Activated T-cell treated with anti-CD3 and anti-CD28 coated beads, Interleukin-2, amount 50 U/mL, for 72 hours (primary cell): ENCODE results near the gene TSPEAR. TPM values are rescaled to one million over a fixed set of nuclear protein-coding genes. Genes with fewer than 3 reads are reported as not detected.
A peak's percentile ranks its signal among the peaks of the same experiment; 100 is the strongest.

ENCODE experiments used
- ATAC-seq, 2 donors: fragments of 150-1000 bp; cut with Tn5 transposase; replicated peaks in 1 of 2; 2 replicates each; pipeline ENCODE4 v1.10.0; 2021; ENCODE audit warnings: moderate library complexity in 2 of 2, mild to moderate bottlenecking in 1 of 2
- DNase-seq, 2 donors: peaks; one replicate each; pipeline ENCODE4 v3.0.0; 2021 to 2022; ENCODE audit warnings: mixed read lengths in 1 of 2
- H3K27ac Mint-ChIP-seq: one replicate; pipeline ENCODE4 v1.8.0; 2022; ENCODE audit warnings: mild to moderate bottlenecking, moderate library complexity, mixed read lengths
- H3K27me3 Mint-ChIP-seq: one replicate; pipeline ENCODE4 v1.8.0; 2022; ENCODE audit warnings: low read depth, mixed read lengths
- H3K36me3 Mint-ChIP-seq, 2 donors: one replicate each; pipeline ENCODE4 v1.8.0; 2022; ENCODE audit warnings: mixed read lengths in 2 of 2, mild to moderate bottlenecking in 1 of 2; ENCODE audit not compliant: insufficient read depth in 2 of 2
- H3K4me1 Mint-ChIP-seq: one replicate; pipeline ENCODE4 v1.8.0; 2022; ENCODE audit warnings: low read depth, mixed read lengths
- H3K4me3 Mint-ChIP-seq, 2 donors: one replicate each; pipeline ENCODE4 v1.8.0; 2022; ENCODE audit warnings: mild to moderate bottlenecking in 2 of 2, mixed read lengths in 2 of 2, moderate library complexity in 2 of 2
- H3K9me3 Mint-ChIP-seq, 2 donors: one replicate each; pipeline ENCODE4 v1.8.0; 2022; ENCODE audit warnings: mixed read lengths in 2 of 2
- total RNA-seq, 2 donors: library from RNA; stranded (reverse); gene quantifications; one replicate each; pipeline ENCODE4 v1.2.3, GENCODE V29; 2022

TSPEAR gene
- total RNA-seq, 2 donors from 2014 or later, result not detected

DNA sequence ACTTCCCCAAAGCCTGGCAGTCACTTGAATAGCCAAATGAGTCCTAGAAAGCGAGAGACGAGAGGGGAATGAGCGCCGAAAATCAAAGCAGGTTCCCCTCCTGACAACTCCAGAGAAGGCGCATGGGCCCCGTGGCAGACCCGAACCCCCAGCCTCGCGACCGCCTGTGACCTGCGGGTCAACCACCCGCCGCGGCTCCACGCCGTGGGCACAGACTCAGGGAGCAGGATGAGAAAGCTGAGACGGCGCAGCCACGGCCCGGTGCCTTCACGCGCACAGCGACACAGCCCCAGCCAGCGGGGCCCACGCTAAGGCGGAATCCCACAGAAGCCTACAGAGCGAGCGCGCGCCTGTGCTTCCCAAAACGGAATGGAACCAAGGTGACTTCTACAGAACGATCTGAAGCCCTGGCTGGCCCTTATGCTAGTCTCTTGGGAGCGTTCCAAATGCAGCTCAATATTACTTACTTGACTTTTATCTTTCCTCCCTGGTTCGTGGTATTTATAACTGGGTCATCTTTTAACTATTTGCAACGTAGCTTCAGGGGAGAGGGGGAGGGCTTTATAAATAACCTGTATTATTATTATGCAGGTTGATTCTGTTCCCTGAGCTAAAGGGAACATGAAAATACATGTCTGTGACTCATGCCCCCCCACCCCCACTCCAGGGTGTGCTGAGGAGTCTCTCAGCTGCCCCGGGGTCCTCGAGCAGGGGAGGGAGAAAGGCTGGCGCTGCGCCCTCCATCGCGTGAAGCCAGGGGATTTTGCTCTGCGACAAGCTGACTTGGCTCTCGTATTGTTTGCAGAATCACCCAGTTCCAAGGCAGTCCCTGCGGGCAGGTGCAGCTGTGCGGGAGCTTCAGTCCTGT, 1.7 kb downstream of the TSPEAR start:
- Mint-ChIP-seq H3K27ac (no peak overlapping the region), H3K36me3 (peaks cover 5 to 7% of the 10 kb centered on the region in 2 donors), H3K27me3 (peaks cover 95% of the 10 kb centered on the region), H3K4me1 (peaks cover 19% of the 10 kb centered on the region), H3K9me3 (peaks cover 3% of the 10 kb centered on the region in 2 donors), H3K4me3 (peak overlapping the region; percentile 54 to 60)
- ATAC-seq, result peak in 1 of 2 donors; percentile 38
- peak in 1 of 2 donors; percentile 22 for DNase-seq

DNA sequence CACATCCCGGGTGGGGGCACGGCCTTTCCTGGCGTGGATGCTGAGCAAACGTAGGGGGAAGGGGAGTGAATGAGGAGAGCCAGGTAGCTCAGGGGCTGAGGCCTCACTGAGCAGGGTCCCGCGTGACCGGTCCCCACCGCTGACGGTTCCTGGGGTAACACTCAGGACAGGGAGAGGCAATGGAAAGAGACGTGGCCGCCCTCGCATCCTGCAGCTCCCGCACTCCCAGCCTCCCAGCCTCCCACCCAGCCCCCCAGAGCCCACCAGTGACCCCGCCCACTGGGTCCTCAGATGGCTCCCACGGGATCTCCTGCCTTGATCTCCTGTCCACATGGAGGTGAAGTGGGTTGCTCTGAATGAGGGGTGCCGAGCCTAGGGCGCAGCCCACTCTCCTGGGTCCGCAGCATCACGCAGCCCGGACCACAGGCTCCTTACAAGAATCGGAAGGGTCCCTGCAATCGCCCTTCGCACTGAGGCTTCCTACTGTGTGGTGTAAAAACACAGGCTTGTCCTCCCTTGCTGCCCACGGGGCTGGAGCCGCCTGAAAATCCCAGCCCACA, 2.4 kb downstream of the TSPEAR start:
- Mint-ChIP-seq H3K27me3 (peaks cover 95% of the 10 kb centered on the region), H3K4me1 (peaks cover 19% of the 10 kb centered on the region), H3K9me3 (peaks cover 3% of the 10 kb centered on the region in 2 donors), H3K36me3 (peaks cover 5 to 7% of the 10 kb centered on the region in 2 donors), H3K4me3 (peak overlapping the region; percentile 54 to 60), H3K27ac (no peak overlapping the region)
- DNase-seq (no peak), ATAC-seq (no peak)

DNA sequence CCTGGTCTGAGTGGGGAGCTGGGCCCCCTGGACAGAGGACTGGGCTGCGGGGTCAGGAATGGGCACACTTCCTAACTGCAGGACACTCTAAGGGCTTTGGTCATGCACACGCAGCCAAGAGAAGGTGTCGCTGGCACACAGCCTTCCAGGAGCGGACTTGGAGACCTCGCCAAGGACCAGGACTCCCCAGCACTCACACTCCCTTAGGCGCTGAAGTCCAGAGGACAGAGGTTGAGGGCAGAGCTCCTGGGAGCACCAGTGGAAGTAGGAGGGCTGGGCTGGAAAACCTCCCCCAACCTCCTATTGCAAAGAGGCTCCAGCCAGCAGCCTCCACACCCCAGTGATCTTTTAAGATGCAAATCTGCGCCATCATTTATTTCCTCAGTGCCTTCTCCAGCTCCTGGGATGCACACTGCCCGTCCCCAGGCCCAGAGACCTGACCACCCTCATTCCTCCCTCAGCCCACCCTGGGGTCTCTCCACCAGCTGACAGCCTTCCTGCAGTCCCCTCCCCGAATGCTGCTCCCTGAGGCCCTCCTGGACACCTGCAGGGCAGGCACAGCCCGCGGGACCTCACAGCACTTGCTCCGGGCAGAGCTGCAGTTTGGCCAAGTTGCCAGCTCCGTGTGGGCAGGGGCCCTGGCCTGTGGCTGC, 3.0 kb downstream of the TSPEAR start:
- no peak for ATAC-seq
- Mint-ChIP-seq H3K4me1 (peaks cover 19% of the 10 kb centered on the region), H3K36me3 (peaks cover 5 to 7% of the 10 kb centered on the region in 2 donors), H3K4me3 (no peak overlapping the region), H3K9me3 (peaks cover 3% of the 10 kb centered on the region in 2 donors), H3K27ac (no peak overlapping the region), H3K27me3 (peaks cover 94% of the 10 kb centered on the region)
- DNase-seq, result no peak

DNA sequence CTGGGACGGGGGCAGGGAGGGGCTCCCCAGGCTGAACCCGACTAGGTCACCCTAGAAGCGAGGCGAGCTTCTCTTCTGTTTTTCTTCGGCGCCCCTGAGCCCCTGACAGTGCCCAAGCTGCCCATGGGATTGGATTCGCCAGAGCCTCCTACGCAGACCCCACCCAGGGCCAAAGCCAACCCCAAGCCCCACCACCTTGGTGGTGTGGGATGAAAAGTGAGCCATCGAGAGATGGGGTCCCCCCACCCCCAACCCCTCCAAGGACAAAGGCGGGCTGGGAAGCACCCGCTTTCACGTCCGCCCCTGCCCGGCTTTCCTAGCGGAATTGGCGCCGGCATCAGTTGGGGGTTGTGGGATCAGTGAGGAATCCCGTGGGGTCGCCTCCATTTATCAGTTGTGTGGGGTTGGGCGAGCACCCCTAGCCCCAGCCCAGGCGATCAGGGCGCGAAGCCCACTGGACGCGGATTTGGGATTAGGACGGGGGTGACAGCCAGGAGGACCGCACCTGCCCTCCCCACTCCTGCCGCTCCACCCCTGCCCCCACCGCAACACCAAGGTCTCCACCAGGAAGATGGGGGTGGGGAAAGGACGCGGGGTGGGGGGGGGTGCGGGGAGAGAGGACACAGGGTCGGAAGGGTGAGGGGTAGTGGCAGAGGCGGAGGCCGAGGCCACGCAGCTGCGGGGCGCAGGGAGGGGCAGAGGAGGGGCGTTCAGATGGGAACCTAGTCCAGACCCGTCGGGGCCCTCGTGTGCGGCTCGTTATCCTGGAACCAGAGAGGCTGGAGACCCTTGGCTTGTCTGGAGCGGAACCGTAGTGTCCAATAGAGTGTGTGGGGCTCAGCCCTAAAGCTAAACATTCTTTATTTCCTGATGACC, 4.4 kb downstream of the TSPEAR start:
- Mint-ChIP-seq H3K27ac (no peak overlapping the region), H3K9me3 (peaks cover 3% of the 10 kb centered on the region in 2 donors), H3K27me3 (peaks cover 97% of the 10 kb centered on the region), H3K36me3 (peaks cover 5 to 7% of the 10 kb centered on the region in 2 donors), H3K4me1 (peaks cover 19% of the 10 kb centered on the region), H3K4me3 (no peak overlapping the region)
- DNase-seq (no peak), ATAC-seq (no peak)

DNA sequence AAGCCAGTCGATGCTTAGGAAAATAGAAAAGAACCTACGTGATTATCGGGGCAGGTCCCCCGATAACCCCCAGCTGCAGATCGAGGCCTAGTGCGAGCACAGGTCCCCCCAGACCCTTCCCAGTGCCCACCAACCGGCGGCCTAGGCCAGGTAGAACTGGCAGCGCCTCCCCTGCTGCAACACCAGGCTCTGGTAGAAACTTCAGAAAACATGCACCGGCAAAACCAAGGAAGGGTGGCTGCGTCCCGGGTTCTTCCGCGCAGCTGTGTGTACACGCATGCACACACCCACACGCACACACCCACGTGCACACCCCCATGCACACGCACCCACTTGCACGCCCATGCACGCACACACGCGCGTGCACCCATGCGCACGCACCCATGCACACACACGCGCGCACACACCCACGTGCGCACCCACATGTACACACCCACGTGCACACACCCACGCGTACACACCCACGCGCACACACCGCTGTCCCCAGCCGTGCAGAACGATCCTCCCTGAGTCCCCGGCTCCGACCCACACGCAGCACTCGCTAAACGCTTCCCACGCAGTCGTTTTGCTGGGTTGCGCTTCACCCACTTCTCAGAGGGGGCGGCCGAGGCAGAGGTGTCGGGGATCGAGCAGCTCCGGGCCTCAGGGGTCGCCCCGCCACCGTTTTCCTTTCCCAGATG, 5.2 kb downstream of the TSPEAR start:
- peaks cover 14% of the 10 kb centered on the region for H3K4me1 Mint-ChIP-seq
- H3K27me3 Mint-ChIP-seq, result peaks cover 94% of the 10 kb centered on the region

DNA sequence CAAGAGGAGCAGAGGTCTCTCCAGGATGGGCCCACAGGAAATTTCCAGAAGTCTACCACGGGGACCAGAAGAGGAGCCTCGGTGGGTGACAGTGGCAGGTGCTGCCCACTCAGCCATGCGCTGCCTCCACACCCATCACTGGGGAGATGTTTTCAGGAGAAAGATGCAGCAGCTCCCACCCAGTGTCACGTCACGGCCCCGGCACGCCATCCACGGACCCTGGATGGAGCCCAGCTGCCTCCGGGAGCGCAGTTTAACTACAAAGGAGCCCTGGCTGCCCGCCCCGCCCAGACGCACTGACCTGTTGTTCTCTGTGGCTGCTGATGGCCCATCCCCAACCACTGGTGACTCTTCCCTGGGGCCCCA, 6.8 kb downstream of the TSPEAR start:
- Mint-ChIP-seq H3K4me3 (no peak overlapping the region), H3K4me1 (peaks cover 7% of the 10 kb centered on the region), H3K36me3 (peaks cover 5 to 7% of the 10 kb centered on the region in 2 donors), H3K9me3 (peaks cover 3% of the 10 kb centered on the region in 2 donors), H3K27me3 (peaks cover 85% of the 10 kb centered on the region), H3K27ac (no peak overlapping the region)
- ATAC-seq, result no peak
- DNase-seq, result no peak

More for the DNA sequence above, 5.2 kb downstream of the TSPEAR start:
- H3K9me3 Mint-ChIP-seq, result peaks cover 3% of the 10 kb centered on the region in 2 donors
- H3K4me3 Mint-ChIP-seq, result no peak overlapping the region
- DNase-seq (no peak), ATAC-seq (no peak)
- H3K36me3 Mint-ChIP-seq, result peaks cover 5 to 7% of the 10 kb centered on the region in 2 donors
- no peak overlapping the region for H3K27ac Mint-ChIP-seq

DNA sequence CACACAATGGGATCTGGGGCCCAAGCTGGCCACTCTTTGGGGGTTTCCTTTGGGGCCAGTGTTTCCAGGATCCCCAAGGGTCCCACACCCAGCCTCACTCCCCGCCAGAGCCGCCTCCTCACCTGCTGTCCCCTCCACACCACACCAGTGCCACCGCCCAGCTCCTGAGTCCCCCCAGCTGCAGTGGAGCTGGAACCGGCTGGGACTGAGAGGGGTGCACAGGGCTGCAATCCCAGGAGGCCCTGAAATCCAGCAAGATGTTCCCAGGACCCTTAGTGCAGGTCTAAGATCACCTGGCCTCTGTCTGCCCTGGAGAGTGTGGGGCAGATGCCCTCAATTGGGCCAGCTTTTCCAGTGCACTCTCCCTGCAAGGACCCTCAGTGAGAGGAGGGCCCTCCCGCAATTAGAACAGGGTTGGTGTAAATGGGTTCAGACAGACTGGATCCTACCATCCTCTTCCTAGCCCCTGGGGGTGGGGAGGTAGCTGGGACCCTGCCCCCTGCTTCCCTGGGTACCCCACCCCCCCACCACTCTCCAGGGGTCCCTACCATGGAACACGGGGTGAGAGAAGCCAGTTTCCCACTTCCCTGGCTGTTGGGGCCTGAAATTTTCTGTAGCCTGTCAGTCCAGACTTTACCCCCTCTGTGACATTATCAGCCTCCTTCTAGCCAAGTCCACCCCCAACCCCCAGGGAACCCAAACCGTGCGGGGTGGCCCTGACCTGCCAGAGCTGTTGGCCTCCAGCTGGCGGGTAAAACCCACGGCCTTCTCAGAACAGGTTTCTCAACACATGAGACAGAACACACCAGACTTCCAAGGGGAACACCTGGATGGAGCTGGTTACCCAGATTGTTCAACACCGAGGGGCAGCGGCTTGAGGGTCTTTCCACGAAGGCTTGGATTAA, 7.4 kb downstream of the TSPEAR start:
- no peak overlapping the region for H3K27ac Mint-ChIP-seq
- H3K9me3 Mint-ChIP-seq, result peaks cover 3% of the 10 kb centered on the region in 2 donors
- H3K4me3 Mint-ChIP-seq, result no peak overlapping the region
- peaks cover 5 to 7% of the 10 kb centered on the region in 2 donors for H3K36me3 Mint-ChIP-seq
- no peak for ATAC-seq
- peaks cover 83% of the 10 kb centered on the region for H3K27me3 Mint-ChIP-seq
- no peak for DNase-seq
- peaks cover 2% of the 10 kb centered on the region for H3K4me1 Mint-ChIP-seq

DNA sequence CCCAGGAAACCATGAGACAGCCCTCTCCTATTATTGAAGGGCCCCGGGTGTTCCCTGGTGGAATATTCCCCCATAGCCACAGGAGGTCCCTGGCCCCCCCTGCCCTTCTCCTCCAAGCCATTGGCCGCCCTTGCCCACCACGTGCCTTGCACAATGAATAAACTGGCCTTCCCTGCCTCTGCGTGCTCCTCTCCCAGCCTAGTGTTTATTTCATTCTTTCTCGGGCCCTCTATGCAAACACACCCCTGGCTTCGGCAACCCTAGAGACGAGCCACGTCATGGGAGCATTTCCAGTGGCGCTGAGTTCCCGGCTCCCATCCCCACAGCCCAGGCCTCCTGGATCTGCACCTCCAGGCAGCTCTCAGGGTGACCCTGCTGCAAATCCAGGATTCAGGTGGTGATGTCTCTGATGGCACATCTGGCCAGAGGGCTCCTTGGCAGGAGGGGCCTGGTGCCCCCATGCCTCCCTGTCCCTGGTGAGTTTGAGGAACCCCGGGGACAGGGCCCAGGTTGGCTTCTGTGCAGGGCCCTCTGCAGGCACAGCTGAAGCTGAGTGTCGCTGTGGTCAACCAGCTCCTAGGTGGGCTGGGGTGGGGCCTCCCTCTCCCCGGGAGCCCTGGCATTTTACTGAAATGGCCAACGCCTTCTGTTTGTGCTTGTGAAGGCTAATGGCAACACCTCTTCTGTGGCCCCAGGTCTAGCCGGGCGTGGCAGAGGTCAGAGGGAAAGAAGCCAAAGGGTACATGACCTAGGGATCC, 8.2 kb downstream of the TSPEAR start:
- Mint-ChIP-seq H3K4me1 (no peaks in the 10 kb centered on the region), H3K4me3 (no peak overlapping the region), H3K36me3 (peaks cover 5 to 7% of the 10 kb centered on the region in 2 donors), H3K27me3 (peaks cover 84% of the 10 kb centered on the region), H3K9me3 (peaks cover 3% of the 10 kb centered on the region in 2 donors), H3K27ac (no peak overlapping the region)
- ATAC-seq (no peak), DNase-seq (no peak)

DNA sequence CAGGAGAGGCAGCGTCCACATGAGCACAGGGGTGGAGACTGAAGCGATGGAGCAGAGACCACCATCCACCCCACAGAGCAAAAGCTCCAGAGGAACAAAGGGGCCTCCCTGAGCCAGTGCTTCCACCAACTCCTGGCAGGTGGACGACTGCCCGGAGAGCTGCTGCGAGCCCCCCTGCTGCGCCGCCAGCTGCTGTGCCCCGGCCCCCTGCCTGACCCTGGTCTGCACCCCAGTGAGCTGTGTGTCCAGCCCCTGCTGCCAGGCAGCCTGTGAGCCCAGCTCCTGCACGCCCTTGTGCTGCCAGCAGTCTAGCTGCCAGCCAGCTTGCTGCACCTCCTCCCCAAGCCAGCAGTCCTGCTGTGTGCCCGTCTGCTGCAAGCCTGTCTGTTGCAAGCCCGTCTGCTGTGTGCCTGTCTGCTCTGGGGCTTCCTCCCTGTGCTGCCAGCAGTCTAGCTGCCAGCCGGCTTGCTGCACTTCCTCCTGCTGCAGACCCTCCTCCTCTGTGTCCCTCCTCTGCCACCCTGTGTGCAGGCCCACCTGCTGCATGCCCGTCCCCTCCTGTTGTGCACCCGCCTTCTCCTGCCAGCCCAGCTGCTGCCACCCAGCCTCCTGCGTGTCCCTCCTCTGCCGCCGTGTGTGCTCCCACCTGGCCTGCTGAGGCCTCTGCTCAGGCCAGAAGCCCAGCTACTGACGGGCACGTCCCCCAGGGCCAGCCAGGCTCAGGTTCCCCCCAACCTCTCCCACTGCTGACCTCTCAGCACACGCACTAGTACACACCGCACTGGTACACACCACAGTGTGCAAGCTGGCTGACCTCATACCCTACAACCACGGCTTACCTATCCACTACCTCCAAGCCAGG, 9.0 kb downstream of the TSPEAR start:
- no peak overlapping the region for H3K27ac Mint-ChIP-seq
- no peak overlapping the region for H3K4me3 Mint-ChIP-seq
- peaks cover 84% of the 10 kb centered on the region for H3K27me3 Mint-ChIP-seq
- H3K4me1 Mint-ChIP-seq, result no peaks in the 10 kb centered on the region
- no peak for ATAC-seq
- peaks cover 5 to 7% of the 10 kb centered on the region in 2 donors for H3K36me3 Mint-ChIP-seq
- no peak for DNase-seq
- peaks cover 3% of the 10 kb centered on the region in 2 donors for H3K9me3 Mint-ChIP-seq

DNA sequence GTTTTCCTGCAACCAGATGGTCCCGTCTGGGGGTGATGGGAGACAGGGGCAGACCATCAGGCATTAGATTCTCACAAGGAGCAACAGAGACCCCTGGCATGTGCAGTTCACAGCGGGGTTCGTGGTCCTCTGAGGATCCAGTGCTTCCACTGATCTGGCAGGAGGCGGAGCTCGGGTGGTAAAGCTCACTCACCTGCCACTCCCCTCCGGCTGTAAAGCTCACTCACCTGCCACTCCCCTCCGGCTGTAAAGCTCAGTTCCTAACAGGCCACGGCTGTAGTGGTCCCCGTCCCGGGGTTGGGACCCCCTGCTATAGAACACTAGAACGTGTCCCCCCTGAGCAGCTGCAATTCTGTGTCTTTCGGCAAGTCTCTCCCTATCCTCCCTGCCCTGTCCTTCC, 9.8 kb downstream of the TSPEAR start:
- Mint-ChIP-seq H3K27ac (no peak overlapping the region), H3K36me3 (peaks cover 5 to 7% of the 10 kb centered on the region in 2 donors), H3K4me1 (no peaks in the 10 kb centered on the region), H3K4me3 (no peak overlapping the region), H3K27me3 (peaks cover 84% of the 10 kb centered on the region), H3K9me3 (peaks cover 3% of the 10 kb centered on the region in 2 donors)
- ATAC-seq (no peak), DNase-seq (no peak)
